Measurements from ENCODE around the gene TPK1. TPM values are rescaled to one million over a fixed set of nuclear protein-coding genes. Genes with fewer than 3 reads are reported as not detected.

The TPK1 gene
- polyA plus RNA-seq, 2 of the 4 experiments (the other 2 are of a cell fraction) = 1.4 to 2.5 TPM

DNA sequence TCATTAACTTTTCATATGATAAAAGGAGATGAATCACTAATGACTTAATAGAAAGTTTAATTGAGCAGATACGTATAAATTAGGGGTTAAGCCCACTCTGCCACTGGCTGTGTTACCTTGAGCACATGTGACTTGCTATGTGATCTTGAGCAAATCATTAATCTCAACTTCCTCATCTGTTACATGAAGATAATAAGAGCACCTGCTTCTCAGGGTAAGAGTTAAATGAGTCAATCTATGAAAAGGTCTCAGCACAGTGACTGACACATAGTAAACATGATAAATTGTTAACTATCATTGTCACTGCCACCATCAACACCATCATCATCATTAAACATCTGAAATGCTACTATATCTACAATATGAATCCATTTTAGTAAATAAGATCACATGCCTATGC, 110.8 kb downstream of the TPK1 start:
- CTCF ChIA-PET = interaction anchor here (0.7 kb wide), 1 partner anchor 921 kb away, joined by 3 read pairs; no protein-coding TSS in a partner anchor

DNA sequence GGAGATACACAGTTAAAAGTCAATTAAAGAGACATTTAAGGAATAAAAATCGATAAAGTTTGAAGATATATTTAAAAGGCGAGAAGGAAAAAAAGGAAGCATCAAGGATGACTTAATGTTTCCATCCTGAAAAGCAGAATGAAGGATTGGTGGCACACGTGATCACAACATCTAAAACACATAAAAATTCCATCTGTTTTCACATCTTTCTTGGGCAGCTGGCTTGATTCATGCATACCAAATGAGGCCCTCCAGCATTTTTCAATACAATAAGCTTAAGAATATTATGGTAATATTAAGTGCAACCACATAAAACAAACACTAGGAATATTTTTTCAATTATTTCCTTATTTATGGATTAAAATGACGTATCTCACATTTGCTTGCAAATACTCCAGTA, 112.6 kb downstream of the TPK1 start:
- no peak for DNase-seq (ENCODE audit: low read depth in 1 of 2, low spot score in 1 of 2)
- Histone ChIP-seq H3K9me3 (no peaks in the 10 kb centered on the region), H3K4me1 (0 out of 3 replicates have a peak, but pooled peaks cover 3% of the 10 kb centered on the region), H3K4me3 (no peak overlapping the region), H3K4me2 (no peak overlapping the region), H3K27ac (no peak overlapping the region)
- ChIA-PET CTCF (interaction anchor here (0.6 kb wide), 1 partner anchor 68 kb away, joined by 3 read pairs; no protein-coding TSS in a partner anchor), POLR2A (no interaction called here)
- TF ChIP-seq BHLHE40 (IDR thresholded peaks at IDR 0.05; ENCODE audit: low read depth, low read length) (no peak), HEYL (CRISPR knock-in tag; IDR thresholded peaks at IDR 0.05) (no peak), SREBF2 (IDR thresholded peaks at IDR 0.05) (no peak)
- TF ChIP-seq, protein P1, sequence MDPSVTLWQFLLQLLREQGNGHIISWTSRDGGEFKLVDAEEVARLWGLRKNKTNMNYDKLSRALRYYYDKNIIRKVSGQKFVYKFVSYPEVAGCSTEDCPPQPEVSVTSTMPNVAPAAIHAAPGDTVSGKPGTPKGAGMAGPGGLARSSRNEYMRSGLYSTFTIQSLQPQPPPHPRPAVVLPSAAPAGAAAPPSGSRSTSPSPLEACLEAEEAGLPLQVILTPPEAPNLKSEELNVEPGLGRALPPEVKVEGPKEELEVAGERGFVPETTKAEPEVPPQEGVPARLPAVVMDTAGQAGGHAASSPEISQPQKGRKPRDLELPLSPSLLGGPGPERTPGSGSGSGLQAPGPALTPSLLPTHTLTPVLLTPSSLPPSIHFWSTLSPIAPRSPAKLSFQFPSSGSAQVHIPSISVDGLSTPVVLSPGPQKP (IDR thresholded peaks at IDR 0.05; ENCODE audit: low read depth, low read length) = no peak
- TF ChIP-seq, protein P2, sequence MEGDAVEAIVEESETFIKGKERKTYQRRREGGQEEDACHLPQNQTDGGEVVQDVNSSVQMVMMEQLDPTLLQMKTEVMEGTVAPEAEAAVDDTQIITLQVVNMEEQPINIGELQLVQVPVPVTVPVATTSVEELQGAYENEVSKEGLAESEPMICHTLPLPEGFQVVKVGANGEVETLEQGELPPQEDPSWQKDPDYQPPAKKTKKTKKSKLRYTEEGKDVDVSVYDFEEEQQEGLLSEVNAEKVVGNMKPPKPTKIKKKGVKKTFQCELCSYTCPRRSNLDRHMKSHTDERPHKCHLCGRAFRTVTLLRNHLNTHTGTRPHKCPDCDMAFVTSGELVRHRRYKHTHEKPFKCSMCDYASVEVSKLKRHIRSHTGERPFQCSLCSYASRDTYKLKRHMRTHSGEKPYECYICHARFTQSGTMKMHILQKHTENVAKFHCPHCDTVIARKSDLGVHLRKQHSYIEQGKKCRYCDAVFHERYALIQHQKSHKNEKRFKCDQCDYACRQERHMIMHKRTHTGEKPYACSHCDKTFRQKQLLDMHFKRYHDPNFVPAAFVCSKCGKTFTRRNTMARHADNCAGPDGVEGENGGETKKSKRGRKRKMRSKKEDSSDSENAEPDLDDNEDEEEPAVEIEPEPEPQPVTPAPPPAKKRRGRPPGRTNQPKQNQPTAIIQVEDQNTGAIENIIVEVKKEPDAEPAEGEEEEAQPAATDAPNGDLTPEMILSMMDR (IDR thresholded peaks at IDR 0.05) = no peak
- no peak for FAIRE-seq
- 23% methylated on average over 4 of the region's 4 CpGs for whole genome bisulfite sequencing (ENCODE audit: missing lambda C conversion rate)
- ATAC-seq = no peak

More for the DNA sequence above, 110.8 kb downstream of the TPK1 start:
- 0 out of 3 replicates have a peak, but pooled peaks cover 3% of the 10 kb centered on the region for H3K4me1 ChIP-seq
- TF ChIP-seq, protein P2 (IDR thresholded peaks at IDR 0.05) = no peak
- TF ChIP-seq, protein P3, sequence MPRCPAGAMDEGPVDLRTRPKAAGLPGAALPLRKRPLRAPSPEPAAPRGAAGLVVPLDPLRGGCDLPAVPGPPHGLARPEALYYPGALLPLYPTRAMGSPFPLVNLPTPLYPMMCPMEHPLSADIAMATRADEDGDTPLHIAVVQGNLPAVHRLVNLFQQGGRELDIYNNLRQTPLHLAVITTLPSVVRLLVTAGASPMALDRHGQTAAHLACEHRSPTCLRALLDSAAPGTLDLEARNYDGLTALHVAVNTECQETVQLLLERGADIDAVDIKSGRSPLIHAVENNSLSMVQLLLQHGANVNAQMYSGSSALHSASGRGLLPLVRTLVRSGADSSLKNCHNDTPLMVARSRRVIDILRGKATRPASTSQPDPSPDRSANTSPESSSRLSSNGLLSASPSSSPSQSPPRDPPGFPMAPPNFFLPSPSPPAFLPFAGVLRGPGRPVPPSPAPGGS (IDR thresholded peaks at IDR 0.05) = no peak
- TF ChIP-seq, protein P4, sequence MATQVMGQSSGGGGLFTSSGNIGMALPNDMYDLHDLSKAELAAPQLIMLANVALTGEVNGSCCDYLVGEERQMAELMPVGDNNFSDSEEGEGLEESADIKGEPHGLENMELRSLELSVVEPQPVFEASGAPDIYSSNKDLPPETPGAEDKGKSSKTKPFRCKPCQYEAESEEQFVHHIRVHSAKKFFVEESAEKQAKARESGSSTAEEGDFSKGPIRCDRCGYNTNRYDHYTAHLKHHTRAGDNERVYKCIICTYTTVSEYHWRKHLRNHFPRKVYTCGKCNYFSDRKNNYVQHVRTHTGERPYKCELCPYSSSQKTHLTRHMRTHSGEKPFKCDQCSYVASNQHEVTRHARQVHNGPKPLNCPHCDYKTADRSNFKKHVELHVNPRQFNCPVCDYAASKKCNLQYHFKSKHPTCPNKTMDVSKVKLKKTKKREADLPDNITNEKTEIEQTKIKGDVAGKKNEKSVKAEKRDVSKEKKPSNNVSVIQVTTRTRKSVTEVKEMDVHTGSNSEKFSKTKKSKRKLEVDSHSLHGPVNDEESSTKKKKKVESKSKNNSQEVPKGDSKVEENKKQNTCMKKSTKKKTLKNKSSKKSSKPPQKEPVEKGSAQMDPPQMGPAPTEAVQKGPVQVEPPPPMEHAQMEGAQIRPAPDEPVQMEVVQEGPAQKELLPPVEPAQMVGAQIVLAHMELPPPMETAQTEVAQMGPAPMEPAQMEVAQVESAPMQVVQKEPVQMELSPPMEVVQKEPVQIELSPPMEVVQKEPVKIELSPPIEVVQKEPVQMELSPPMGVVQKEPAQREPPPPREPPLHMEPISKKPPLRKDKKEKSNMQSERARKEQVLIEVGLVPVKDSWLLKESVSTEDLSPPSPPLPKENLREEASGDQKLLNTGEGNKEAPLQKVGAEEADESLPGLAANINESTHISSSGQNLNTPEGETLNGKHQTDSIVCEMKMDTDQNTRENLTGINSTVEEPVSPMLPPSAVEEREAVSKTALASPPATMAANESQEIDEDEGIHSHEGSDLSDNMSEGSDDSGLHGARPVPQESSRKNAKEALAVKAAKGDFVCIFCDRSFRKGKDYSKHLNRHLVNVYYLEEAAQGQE (IDR thresholded peaks at IDR 0.05) = no peak
- TF ChIP-seq BHLHE40 (IDR thresholded peaks at IDR 0.05; ENCODE audit: low read depth, low read length) (no peak), POLR2A (IDR thresholded peaks at IDR 0.05; ENCODE audit: low read length) (no peak), RARB (CRISPR knock-in tag; IDR thresholded peaks at IDR 0.05) (no peak), KDM1A (IDR thresholded peaks at IDR 0.05; ENCODE audit: low read depth) (no peak)
- no peaks in the 10 kb centered on the region for H3K9me3 ChIP-seq
- H3K4me3 ChIP-seq = no peak overlapping the region
- 31% methylated on average over 1 of the region's 1 CpG for WGBS (ENCODE audit: missing lambda C conversion rate)
- H3K27ac ChIP-seq = no peak overlapping the region
- FAIRE-seq (no peak), ATAC-seq (no peak), DNase-seq (ENCODE audit: low read depth in 1 of 2, low spot score in 1 of 2) (no peak)
- POLR2A ChIA-PET = no interaction called here
- no peak overlapping the region for H3K4me2 ChIP-seq

DNA sequence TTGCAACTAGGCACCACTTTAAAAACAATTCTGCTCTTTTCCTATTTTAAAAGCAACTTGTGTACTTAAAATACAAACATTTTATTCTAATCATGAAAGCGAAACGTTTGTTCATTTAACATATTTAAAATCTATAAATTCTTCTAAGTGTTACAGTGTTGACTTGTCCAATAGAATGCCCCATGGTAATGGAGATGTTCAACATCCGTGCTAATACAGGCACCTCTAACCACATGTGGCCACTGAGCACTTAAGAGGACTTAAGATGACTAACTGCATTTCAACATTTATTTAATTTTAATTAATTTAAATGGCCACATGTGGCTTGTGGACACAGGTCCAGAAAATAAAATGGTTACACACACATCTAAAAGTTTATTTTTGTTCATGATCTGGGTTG, 115.1 kb downstream of the TPK1 start:
- no peak overlapping the region for H3K4me2 ChIP-seq
- DNase-seq (ENCODE audit: low read depth in 1 of 2, low spot score in 1 of 2) (no peak), ATAC-seq (no peak), FAIRE-seq (no peak)
- POLR2A ChIA-PET = no interaction called here
- TF ChIP-seq PHF8 (IDR thresholded peaks at IDR 0.05; ENCODE audit: borderline replicate concordance, low read depth) (no peak), CBX8 (IDR thresholded peaks at IDR 0.05) (no peak), TFCP2L1 (CRISPR knock-in tag; IDR thresholded peaks at IDR 0.05) (no peak), SREBF2 (IDR thresholded peaks at IDR 0.05) (no peak), ZC3H11A (IDR thresholded peaks at IDR 0.05) (no peak), CHD2 (IDR thresholded peaks at IDR 0.05; ENCODE audit: low read length, partially characterized antibody) (no peak), NR3C1 (IDR thresholded peaks at IDR 0.05) (no peak)
- TF ChIP-seq, protein P5, sequence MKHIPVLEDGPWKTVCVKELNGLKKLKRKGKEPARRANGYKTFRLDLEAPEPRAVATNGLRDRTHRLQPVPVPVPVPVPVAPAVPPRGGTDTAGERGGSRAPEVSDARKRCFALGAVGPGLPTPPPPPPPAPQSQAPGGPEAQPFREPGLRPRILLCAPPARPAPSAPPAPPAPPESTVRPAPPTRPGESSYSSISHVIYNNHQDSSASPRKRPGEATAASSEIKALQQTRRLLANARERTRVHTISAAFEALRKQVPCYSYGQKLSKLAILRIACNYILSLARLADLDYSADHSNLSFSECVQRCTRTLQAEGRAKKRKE (CRISPR knock-in tag; IDR thresholded peaks at IDR 0.05; ENCODE audit: low read depth) = no peak
- H3K9me3 ChIP-seq = no peaks in the 10 kb centered on the region
- no peak overlapping the region for H3K4me3 ChIP-seq
- 14% methylated on average over 3 of the region's 3 CpGs for WGBS (ENCODE audit: missing lambda C conversion rate)
- no peak overlapping the region for H3K27ac ChIP-seq
- CTCF ChIA-PET = no interaction called here
- 0 out of 3 replicates have a peak, but pooled peaks cover 3% of the 10 kb centered on the region for H3K4me1 ChIP-seq
